M059J (cell line): ENCODE results near the gene TSHZ1. TPM values are rescaled to one million over a fixed set of nuclear protein-coding genes. Genes with fewer than 3 reads are reported as not detected.

Source experiments
- DNase-seq: peaks from one replicate; pipeline ENCODE4 v3.0.0-alpha.2; 2012; ENCODE audit warnings: low read depth
- total RNA-seq: library from RNA; depleted of rRNA; stranded (reverse); fragments of >200 nt; shearing (Covaris generic); gene quantifications from 2 replicates; pipeline ENCODE4 v1.2.3, GENCODE V29; 2014

Gene TSHZ1
- total RNA-seq, 1 experiment from 2014 or later = 5.9 TPM

GRCh38 chr18:75208155-75208835 lies 2.3 kb upstream of the TSHZ1 start:
- DNase-seq = peak; percentile 54

- no peak for DNase-seq
These were observed 1.8 kb upstream of the TSHZ1 start for GRCh38 chr18:75208836-75209128.

- peak; percentile 87 for DNase-seq
These were observed 1.3 kb upstream of the TSHZ1 start, which contains the start of gene PTGR3 for GRCh38 chr18:75209129-75209950. Gene PTGR3, minus strand, starts transcription at chr18:75209139. Its CDS starts 81 bp downstream, at chr18:75209058.

- no peak for DNase-seq
These were observed 692 bp upstream of the TSHZ1 start for GRCh38 chr18:75209951-75210258.

GRCh38 chr18:75211002-75211621 lies 515 bp downstream of the TSHZ1 start:
- peak; percentile 17 for DNase-seq

- no peak for DNase-seq
These were observed 992 bp downstream of the TSHZ1 start for GRCh38 chr18:75211626-75211952.

GRCh38 chr18:75211953-75212750 lies 1.6 kb downstream of the TSHZ1 start:
- peak; percentile 43 for DNase-seq

- DNase-seq = no peak
These were observed 2.1 kb downstream of the TSHZ1 start for GRCh38 chr18:75212751-75213090.

GRCh38 chr18:75213611-75214331 lies 3.2 kb downstream of the TSHZ1 start:
- DNase-seq = peak; percentile 65

- no peak for DNase-seq
These were observed 3.7 kb downstream of the TSHZ1 start for GRCh38 chr18:75214332-75214690.

- no peak for DNase-seq
These were observed 4.3 kb downstream of the TSHZ1 start for GRCh38 chr18:75214766-75215510.

GRCh38 chr18:75215663-75216062 lies 5.1 kb downstream of the TSHZ1 start:
- no peak for DNase-seq

GRCh38 chr18:75216212-75216910 lies 5.8 kb downstream of the TSHZ1 start:
- no peak for DNase-seq

- DNase-seq = no peak
These were observed 6.5 kb downstream of the TSHZ1 start for GRCh38 chr18:75216911-75217689.

GRCh38 chr18:75218065-75218923 lies 7.7 kb downstream of the TSHZ1 start:
- DNase-seq = no peak

GRCh38 chr18:75219745-75220375 lies 9.3 kb downstream of the TSHZ1 start:
- no peak for DNase-seq

GRCh38 chr18:75220551-75221355 lies 10.2 kb downstream of the TSHZ1 start:
- DNase-seq = no peak
